Endothelial cell of umbilical vein (primary cell): ENCODE results near the gene PFDN4. TPM values are rescaled to one million over a fixed set of nuclear protein-coding genes. Genes with fewer than 3 reads are reported as not detected.

Experiments
- BruUV-seq: library from RNA; stranded (reverse); fragments of 400-500 nt; replicated peaks from 2 replicates; lab custom pipeline; 2021; lab: Mats Ljungman, UMichigan
- CTCF ChIA-PET: fragments of 300-600, 350-600 bp; sonication (Branson Sonifier 250); formaldehyde crosslinking; loops from one replicate; lab custom pipeline; 2021; ENCODE audit warnings: antibody characterized with exemption, inconsistent platforms; lab: Charles Lee
- POLR2A ChIA-PET: fragments of 300-600, 350-600 bp; sonication (Branson Sonifier 250); formaldehyde crosslinking; loops from one replicate; lab custom pipeline; 2021; ENCODE audit warnings: antibody characterized with exemption, inconsistent platforms; lab: Charles Lee
- DNase-seq: peaks from one replicate; pipeline ENCODE4 v3.0.0-alpha.2; 2011; ENCODE audit warnings: low read depth, low spot score
- FAIRE-seq: peaks from 2 replicates; lab custom pipeline; 2011; peaks lifted over from hg19 to GRCh38; lab: Jason Lieb, UNC
- H2AFZ ChIP-seq: 2 replicates; pipeline ENCODE4 v1.6.0; 2012; ENCODE audit warnings: low read depth, low read length, control low read depth, inconsistent platforms
- H3K27ac ChIP-seq: 2 replicates; pipeline ENCODE4 v1.5.1; 2011; ENCODE audit warnings: low read depth, mild to moderate bottlenecking, control low read depth, low read length, moderate library complexity; ENCODE audit not compliant: insufficient read depth
- H3K27me3 ChIP-seq, 2 experiments: 2 replicates each; pipeline versions ENCODE4 v1.6.0 to v1.6.1; 2011; ENCODE audit warnings: low read length in 2 of 2, mixed read lengths in 1 of 2; ENCODE audit not compliant: control insufficient read depth in 2 of 2, insufficient read depth in 2 of 2
- H3K36me3 ChIP-seq, 2 experiments: 2 replicates in 1 of 2; 3 replicates in 1 of 2; pipeline ENCODE4 v1.5.1; 2011; ENCODE audit warnings: low read length in 2 of 2, mild to moderate bottlenecking in 1 of 2, moderate library complexity in 1 of 2; ENCODE audit not compliant: control insufficient read depth in 2 of 2, insufficient read depth in 2 of 2; ENCODE audit errors: extremely low read depth in 1 of 2
- H3K4me1 ChIP-seq: 3 replicates; pipeline ENCODE4 v1.5.1; 2011; ENCODE audit warnings: mild to moderate bottlenecking, low read length; ENCODE audit not compliant: control insufficient read depth, insufficient read depth; ENCODE audit errors: extremely low read depth
- H3K4me2 ChIP-seq: 2 replicates; pipeline ENCODE4 v1.6.1; 2011; ENCODE audit warnings: low read length, control low read depth, mixed read lengths; ENCODE audit not compliant: insufficient read depth
- H3K4me3 ChIP-seq, 3 experiments: fragments of 200-600 bp in 1 of 3; sonication (generic), shearing (Covaris generic) in 1 of 3; replicated peaks in 1 of 3; 2 replicates each; pipeline ENCODE4 v1.5.1; 2011 to 2016; ENCODE audit warnings: control low read depth in 3 of 3, low read length in 3 of 3, mild to moderate bottlenecking in 2 of 3, inconsistent platforms in 1 of 3, low read depth in 1 of 3, moderate library complexity in 1 of 3; ENCODE audit not compliant: insufficient read depth in 1 of 3
- H3K79me2 ChIP-seq: 2 replicates; pipeline ENCODE4 v1.6.0; 2012; ENCODE audit warnings: low read length, inconsistent platforms; ENCODE audit not compliant: control insufficient read depth, insufficient read depth
- H3K9ac ChIP-seq: replicated peaks from 2 replicates; pipeline ENCODE3; 2011; ENCODE audit warnings: low read length, control low read depth; ENCODE audit not compliant: insufficient read depth; ENCODE audit errors: extremely low read depth
- H3K9me1 ChIP-seq: replicated peaks from 3 replicates; pipeline ENCODE4 v1.6.0; 2011; ENCODE audit warnings: mild to moderate bottlenecking, low read length; ENCODE audit not compliant: control insufficient read depth, insufficient read depth; ENCODE audit errors: extremely low read depth
- H3K9me3 ChIP-seq: replicated peaks from 2 replicates; pipeline ENCODE4 v1.5.1; 2012; ENCODE audit warnings: low read length, inconsistent platforms; ENCODE audit not compliant: control insufficient read depth, insufficient read depth
- H4K20me1 ChIP-seq: replicated peaks from 2 replicates; pipeline ENCODE3; 2011; ENCODE audit warnings: mild to moderate bottlenecking, low read length; ENCODE audit not compliant: control insufficient read depth, insufficient read depth; ENCODE audit errors: extremely low read depth
- EZH2 ChIP-seq: IDR thresholded peaks from 2 replicates; pipeline ENCODE4 v1.6.1; 2012; ENCODE audit warnings: borderline replicate concordance, low read depth, mild to moderate bottlenecking, moderate library complexity, low read length, inconsistent platforms; ENCODE audit not compliant: severe bottlenecking
- FOS ChIP-seq: IDR thresholded peaks from 2 replicates; pipeline ENCODE4 v1.6.1; 2011; ENCODE audit warnings: mild to moderate bottlenecking, low read length, moderate library complexity, borderline replicate concordance; ENCODE audit not compliant: insufficient read depth
- GATA2 ChIP-seq: IDR thresholded peaks from 2 replicates; pipeline ENCODE4 v1.7.0; 2011; ENCODE audit warnings: low read depth, mild to moderate bottlenecking, moderate library complexity, mixed read lengths, low read length; ENCODE audit not compliant: insufficient read length, insufficient read depth
- JUN ChIP-seq: IDR thresholded peaks from 2 replicates; pipeline ENCODE4 v1.6.1; 2011; ENCODE audit warnings: borderline replicate concordance, low read depth; ENCODE audit not compliant: insufficient read length, insufficient read depth
- MYC ChIP-seq: IDR thresholded peaks from one replicate; pipeline ENCODE4 v1.6.1; 2011; ENCODE audit warnings: mild to moderate bottlenecking, low read depth, low read length
- POLR2A ChIP-seq: IDR thresholded peaks from 2 replicates; pipeline ENCODE4 v1.6.1; 2012; ENCODE audit warnings: low read depth, mild to moderate bottlenecking, control low read depth, low read length
- POLR2AphosphoS5 ChIP-seq: IDR thresholded peaks from 2 replicates; pipeline ENCODE4 v1.6.1; 2012; ENCODE audit warnings: low read depth, mild to moderate bottlenecking, control low read depth, low read length, moderate library complexity; ENCODE audit not compliant: insufficient read depth
- dilution Hi-C: fragments of 300-500 bp; cut with MboI; formaldehyde crosslinking; loops from one replicate; pipeline ENCODE4 v1.15.0; 2019; ENCODE audit warnings: low sequenced_read_pairs; ENCODE audit not compliant: extremely low pct_ligation_motif_present
- intact Hi-C: fragments of 100-400 bp; cut with micrococcal nuclease; formaldehyde crosslinking; loops from one replicate; pipeline ENCODE4 v1.10.0; 2022
- polyA plus RNA-seq, 4 experiments: library from polyadenylated mRNA; depleted of rRNA in 3 of 4; stranded (reverse) in 3 of 4; unstranded in 1 of 4; fragments of >200 nt; gene quantifications; 2 replicates each; pipeline versions ENCODE4 v1.2.1 to v1.2.3, GENCODE V29; 2011 to 2012; ENCODE audit warnings: missing spikeins in 1 of 4
- total RNA-seq: library from RNA; stranded (reverse); gene quantifications from 2 replicates; pipeline ENCODE4 v1.2.3, GENCODE V29; 2021
- TF ChIP-seq, protein P1 (sequence below): IDR thresholded peaks from 2 replicates; pipeline ENCODE4 v1.6.1; 2011; ENCODE audit not compliant: insufficient read depth, insufficient read length
- TF ChIP-seq, protein P2 (sequence below), 2 donors: IDR thresholded peaks; 1 replicate in 1 of 2; 2 replicates in 1 of 2; pipeline ENCODE4 v1.5.1; 2011; ENCODE audit warnings: low read length in 2 of 2, mild to moderate bottlenecking in 2 of 2, moderate library complexity in 2 of 2, control low read depth in 1 of 2, inconsistent platforms in 1 of 2, low read depth in 1 of 2; ENCODE audit not compliant: insufficient read depth in 1 of 2; ENCODE audit errors: extremely low read depth in 1 of 2

PFDN4 gene
- total and polyA plus RNA-seq, 2 donors (not counting 3 experiments of a cell fraction or from before 2014, with no cell fraction given) = 17.5 to 44.2 TPM

DNA sequence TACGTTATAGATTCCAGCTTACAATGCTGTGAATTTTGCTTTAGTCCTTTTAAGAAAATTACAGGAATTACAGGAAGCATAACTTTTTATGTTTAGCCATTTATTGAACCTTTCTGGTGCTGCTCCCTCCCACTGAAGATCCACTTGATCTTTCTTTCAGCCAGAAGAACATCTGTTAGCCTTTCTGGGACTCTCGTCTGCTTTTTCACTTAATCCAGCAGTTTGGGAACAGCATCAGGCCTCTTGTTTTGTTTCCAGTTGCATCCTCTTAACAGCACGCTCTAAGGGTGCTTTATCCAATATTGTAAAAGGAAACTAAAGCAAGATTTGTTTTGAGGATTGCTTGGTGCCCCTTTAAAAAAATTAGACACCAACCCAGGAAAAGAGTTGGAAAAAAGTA lies 23.8 kb upstream of the PFDN4 start:
- no TSS peak for BruUV-seq
- DNase-seq = no peak
- H3K9me1 ChIP-seq = no peaks in the 10 kb centered on the region
- ChIA-PET CTCF (interaction anchor here (1.0 kb wide), 1 partner anchor 81 kb away, joined by 3 read pairs; no protein-coding TSS in a partner anchor), POLR2A (no interaction called here)
- dilution Hi-C loops (no loop called here), intact Hi-C loops (no loop called here)
- H4K20me1 ChIP-seq = no peaks in the 10 kb centered on the region
- no peaks in the 10 kb centered on the region for H3K9me3 ChIP-seq
- TF ChIP-seq FOS = no peak
- TF ChIP-seq EZH2 = no peak
- no peak for TF ChIP-seq JUN
- TF ChIP-seq POLR2AphosphoS5 = no peak
- TF ChIP-seq, protein P1, sequence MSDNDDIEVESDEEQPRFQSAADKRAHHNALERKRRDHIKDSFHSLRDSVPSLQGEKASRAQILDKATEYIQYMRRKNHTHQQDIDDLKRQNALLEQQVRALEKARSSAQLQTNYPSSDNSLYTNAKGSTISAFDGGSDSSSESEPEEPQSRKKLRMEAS = no peak
- no peak for TF ChIP-seq MYC
- no peak for TF ChIP-seq GATA2
- TF ChIP-seq, protein P2, sequence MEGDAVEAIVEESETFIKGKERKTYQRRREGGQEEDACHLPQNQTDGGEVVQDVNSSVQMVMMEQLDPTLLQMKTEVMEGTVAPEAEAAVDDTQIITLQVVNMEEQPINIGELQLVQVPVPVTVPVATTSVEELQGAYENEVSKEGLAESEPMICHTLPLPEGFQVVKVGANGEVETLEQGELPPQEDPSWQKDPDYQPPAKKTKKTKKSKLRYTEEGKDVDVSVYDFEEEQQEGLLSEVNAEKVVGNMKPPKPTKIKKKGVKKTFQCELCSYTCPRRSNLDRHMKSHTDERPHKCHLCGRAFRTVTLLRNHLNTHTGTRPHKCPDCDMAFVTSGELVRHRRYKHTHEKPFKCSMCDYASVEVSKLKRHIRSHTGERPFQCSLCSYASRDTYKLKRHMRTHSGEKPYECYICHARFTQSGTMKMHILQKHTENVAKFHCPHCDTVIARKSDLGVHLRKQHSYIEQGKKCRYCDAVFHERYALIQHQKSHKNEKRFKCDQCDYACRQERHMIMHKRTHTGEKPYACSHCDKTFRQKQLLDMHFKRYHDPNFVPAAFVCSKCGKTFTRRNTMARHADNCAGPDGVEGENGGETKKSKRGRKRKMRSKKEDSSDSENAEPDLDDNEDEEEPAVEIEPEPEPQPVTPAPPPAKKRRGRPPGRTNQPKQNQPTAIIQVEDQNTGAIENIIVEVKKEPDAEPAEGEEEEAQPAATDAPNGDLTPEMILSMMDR (IDR thresholded peaks at IDR 0.05; ENCODE audit: extremely low read depth in 1 of 2, insufficient read depth in 1 of 2, low read depth in 1 of 2, low read length in 2 of 2) = no peak
- no peak for TF ChIP-seq POLR2A
- H3K9ac ChIP-seq = no peak overlapping the region
- no peak for FAIRE-seq
- no peaks in the 10 kb centered on the region for H3K36me3 ChIP-seq
- no peaks in the 10 kb centered on the region for H3K4me1 ChIP-seq
- no peak overlapping the region for H3K4me3 ChIP-seq
- H3K4me2 ChIP-seq = no peak overlapping the region
- H3K79me2 ChIP-seq = no peaks in the 10 kb centered on the region
- H2AFZ ChIP-seq = no peak overlapping the region
- peaks cover 0 to 9% of the 10 kb centered on the region in 2 experiments for H3K27me3 ChIP-seq
- H3K27ac ChIP-seq = no peak overlapping the region
